Measurements from ENCODE around the gene SATB1.
"Not testable (repeated sequence)": the region's sequence is repeated elsewhere in the genome, so short reads cannot be mapped to it uniquely, and the experiment has no call there.

Gene SATB1

GRCh38 chr3:18349197-18349798 is 75.8 kb downstream of the SATB1 start:
- DNase-seq, result no peak

DNA sequence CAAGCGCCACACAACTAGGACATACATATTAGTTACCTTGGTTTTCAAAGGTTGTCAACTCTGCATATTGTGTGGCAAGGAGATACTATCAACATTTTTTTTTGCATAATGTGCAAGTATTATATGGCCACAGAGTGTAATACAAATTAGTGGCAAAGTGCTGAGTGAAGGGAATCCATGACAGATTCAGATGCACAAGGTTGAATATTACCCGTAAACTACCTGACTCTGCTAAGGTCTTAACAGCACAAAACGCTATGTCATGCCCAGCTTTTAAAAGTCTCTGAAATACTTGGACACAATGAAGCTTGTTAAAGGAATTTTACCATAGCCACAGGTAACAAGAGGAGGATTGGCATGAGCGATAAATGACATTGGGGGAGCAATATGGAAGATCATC is 79.0 kb downstream of the SATB1 start:
- no peak for DNase-seq

GRCh38 chr3:18345015-18345367 is 80.1 kb downstream of the SATB1 start:
- no peak for DNase-seq

DNA sequence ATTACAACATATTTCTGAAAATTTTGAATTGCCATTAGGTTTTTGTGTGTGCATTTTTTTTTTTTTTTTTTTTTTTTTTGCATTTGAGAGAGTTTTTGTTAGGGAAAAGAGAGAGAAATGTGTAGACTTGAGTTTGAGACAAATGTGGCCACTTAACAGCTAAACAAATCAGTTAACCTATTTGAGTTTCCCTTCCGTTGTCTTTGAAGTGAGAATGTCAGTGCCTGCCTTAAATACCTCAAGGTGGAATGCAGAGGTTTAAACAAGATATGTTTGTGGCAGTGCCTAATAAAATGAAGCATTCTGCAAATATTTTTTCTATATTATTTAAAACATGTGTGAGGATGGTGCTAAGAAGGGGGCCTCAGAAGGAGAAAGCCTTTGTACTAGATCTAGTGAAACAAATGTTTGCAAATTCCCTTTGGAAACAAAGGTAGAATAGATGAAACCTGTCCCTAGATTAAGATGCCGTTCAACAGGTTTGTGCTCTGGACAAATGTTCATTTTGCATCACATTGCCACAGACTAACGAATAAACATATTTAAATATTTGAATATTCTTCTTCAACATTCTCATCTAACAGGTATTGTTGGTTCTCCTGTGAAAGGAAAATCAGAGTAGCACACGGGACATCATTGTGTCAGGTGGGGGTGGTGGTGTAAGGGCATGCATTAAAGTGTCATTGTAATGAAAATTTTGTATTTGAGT is 80.7 kb downstream of the SATB1 start:
- DNase-seq, result no peak

DNA sequence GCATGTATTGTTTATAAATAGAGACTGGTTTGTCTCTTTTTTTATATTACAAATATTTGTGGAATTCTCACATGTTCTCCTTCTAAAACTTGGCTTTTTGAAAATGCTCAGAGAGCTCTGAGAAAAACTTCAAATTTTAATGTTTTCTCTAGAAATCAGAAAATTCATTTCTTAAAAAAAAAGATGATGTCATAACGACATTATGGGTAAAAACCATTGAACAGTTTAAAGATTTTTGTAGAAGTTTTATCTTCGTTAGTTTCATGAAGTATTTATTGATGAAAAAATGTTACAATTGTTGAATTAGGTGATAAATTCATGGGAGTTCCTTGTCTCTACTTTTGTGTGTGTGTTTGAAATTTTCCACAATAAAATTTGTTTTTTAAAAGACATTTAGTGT is 81.3 kb downstream of the SATB1 start:
- no peak for DNase-seq

- DNase-seq, result no peak
Observed at GRCh38 chr3:18338827-18339514, 86.2 kb downstream of the SATB1 start.

- no peak for DNase-seq
Observed at GRCh38 chr3:18337231-18337630, 87.9 kb downstream of the SATB1 start.

GRCh38 chr3:18334837-18335601 is 90.1 kb downstream of the SATB1 start:
- no peak for DNase-seq

DNA sequence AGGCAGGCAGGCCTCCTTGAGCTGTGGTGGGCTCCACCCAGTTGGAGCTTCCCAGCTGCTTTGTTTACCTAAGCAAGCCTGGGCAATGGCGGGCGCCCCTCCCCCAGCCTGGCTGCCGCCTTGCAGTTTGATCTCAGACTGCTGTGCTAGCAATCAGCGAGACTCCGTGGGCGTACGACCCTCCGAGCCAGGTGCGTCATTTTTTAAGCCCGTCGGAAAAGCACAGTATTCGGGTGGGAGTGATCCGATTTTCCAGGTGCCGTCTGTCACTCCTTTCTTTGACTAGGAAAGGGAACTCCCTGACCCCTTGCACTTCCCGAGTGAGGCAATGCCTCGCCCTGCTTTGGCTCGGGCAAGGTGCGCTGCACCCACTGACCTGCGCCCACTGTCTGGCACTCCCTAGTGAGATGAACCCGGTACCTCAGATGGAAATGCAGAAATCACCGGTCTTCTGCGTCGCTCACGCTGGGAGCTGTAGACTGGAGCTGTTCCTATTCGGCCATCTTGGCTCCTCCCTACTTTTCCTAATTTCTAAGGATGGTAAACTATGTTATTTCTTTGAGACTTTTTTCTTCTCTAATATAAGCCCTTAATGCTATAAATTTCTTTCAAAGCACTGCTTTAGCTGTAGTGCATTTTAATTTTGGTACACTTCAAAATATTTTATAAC is 94.2 kb downstream of the SATB1 start:
- DNase-seq, result not testable (repeated sequence)

DNA sequence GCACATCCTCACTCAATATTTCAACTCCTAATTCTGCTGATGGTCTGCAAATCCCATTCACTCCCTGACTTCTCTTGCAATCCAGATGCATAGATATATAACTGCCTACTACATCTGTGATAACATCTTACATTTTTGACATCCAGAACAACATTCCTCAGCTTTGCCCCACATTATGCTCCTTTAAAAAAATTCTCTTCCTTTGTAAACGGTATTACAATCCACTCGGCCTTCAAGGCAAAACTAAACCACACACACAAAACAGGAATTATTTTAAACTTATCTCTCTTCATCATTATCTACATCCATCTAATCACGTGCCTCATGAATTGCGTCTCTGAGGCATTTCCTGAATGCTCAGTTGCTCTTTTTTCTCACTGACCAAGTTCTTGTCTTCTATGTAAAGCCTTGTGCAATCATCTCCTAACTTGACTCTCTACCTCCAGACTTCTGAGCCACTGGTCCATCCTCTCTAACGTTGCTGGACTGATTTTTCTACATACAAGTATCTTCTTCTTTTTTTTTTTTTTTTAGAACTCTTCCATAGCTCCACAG is 117.0 kb downstream of the SATB1 start:
- DNase-seq, result no peak

GRCh38 chr3:18307529-18307928 is 117.6 kb downstream of the SATB1 start:
- no peak for DNase-seq

DNA sequence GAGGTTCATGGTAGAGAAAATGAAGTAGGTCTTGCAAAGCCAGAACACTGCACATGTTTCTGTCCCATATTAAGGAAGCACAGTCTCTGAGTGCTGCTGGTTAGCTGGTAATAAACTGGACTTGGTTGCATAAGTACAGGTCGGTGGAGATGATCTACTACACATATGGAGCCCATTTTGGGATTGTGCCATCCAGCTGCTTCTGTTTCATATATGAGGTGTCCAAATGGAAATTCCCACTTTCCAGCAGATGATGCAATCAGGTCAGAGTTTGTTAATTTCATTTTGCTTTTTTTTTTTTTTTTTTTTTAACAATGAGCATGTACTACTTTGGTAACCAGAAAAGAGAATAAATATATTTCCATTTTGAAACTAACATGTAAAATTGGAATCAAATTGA is 122.6 kb downstream of the SATB1 start:
- no peak for DNase-seq

DNA sequence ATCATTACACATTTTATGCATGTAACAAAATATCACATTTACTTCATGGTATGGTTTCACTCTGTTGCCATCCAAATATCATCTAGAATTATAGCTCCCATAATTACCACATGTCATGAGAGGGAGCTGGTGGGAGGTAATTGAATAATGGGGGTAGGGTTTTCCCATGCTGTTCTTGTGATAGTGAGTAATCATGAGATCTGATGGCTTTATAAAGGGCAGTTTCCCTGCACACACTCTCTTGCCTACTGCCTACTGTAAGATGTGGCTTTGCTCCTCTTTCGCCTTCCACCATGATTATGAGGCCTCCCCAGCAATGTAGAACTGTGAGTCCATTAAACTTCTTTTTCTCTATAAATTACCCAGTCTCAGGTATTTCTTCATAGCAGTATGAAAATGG is 123.4 kb downstream of the SATB1 start:
- DNase-seq, result no peak

- DNase-seq, result no peak
Observed at GRCh38 chr3:18300916-18301315, 124.2 kb downstream of the SATB1 start.

GRCh38 chr3:18297126-18297525 is 128.0 kb downstream of the SATB1 start:
- DNase-seq, result no peak
